ENCODE data around the gene CGRRF1. TPM values are rescaled to one million over a fixed set of nuclear protein-coding genes. Genes with fewer than 3 reads are reported as not detected.

CGRRF1 gene
- polyA plus RNA-seq, 4 donors, result 11.9 to 16.5 (median 15.6) TPM

DNA sequence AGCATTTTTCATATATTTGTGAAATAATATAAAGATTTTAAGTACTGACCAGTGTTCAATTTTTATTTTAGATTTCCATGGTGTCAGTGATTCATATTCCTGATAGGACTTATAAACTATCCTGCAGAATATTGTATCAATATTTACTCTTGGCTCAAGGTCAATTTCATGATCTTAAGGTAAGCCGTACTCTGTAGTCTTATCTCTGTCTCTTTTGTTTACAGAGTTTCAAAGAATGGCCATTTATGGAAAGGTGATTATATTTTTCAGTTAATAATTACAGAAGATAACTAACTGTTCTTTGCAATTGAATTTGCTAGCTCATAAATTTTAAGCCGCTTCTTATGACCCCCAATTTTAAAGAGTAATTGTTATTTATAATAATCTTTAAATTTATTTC lies 27.9 kb downstream of the CGRRF1 start:
- peak; percentile 87 for FAIRE-seq
- H3K27me3 ChIP-seq (ENCODE audit: control insufficient read depth in 3 of 3, insufficient read depth in 3 of 3, low read length in 3 of 3), result no peaks in the 10 kb centered on the region
- 21 to 62% (median 35%) methylated on average over 2 of the region's 2 CpGs for WGBS, 3 donors
- H3K36me3 ChIP-seq (ENCODE audit: control insufficient read depth in 3 of 3, insufficient read depth in 2 of 3, low read depth in 1 of 3, low read length in 3 of 3), result no peaks in the 10 kb centered on the region
- H3K4me1 ChIP-seq (ENCODE audit: control insufficient read depth in 3 of 3, insufficient read depth in 2 of 3, low read depth in 1 of 3, low read length in 2 of 3), result peaks cover 0 to 10% (median 0%) of the 10 kb centered on the region in 3 donors
- H3K4me3 ChIP-seq (ENCODE audit: low read depth in 1 of 3, low read length in 3 of 3), result no peak overlapping the region
- peak; percentile 57 to 66 for DNase-seq
- no peaks in the 10 kb centered on the region for H3K9me3 ChIP-seq (ENCODE audit: control insufficient read depth in 2 of 2, insufficient read depth in 1 of 2, low read depth in 1 of 2, low read length in 1 of 2)
- H3K27ac ChIP-seq (ENCODE audit: low read depth in 1 of 3, low read length in 2 of 3), result no peak overlapping the region

GRCh38 chr14:54538055-54538454 lies 28.3 kb downstream of the CGRRF1 start:
- no peak overlapping the region for H3K27ac ChIP-seq (ENCODE audit: low read depth in 1 of 3, low read length in 2 of 3)
- DNase-seq (peak; percentile 14 to 34), FAIRE-seq (no peak)
- no peaks in the 10 kb centered on the region for H3K9me3 ChIP-seq (ENCODE audit: control insufficient read depth in 2 of 2, insufficient read depth in 1 of 2, low read depth in 1 of 2, low read length in 1 of 2)
- H3K36me3 ChIP-seq (ENCODE audit: control insufficient read depth in 3 of 3, insufficient read depth in 2 of 3, low read depth in 1 of 3, low read length in 3 of 3), result no peaks in the 10 kb centered on the region
- H3K4me1 ChIP-seq (ENCODE audit: control insufficient read depth in 3 of 3, insufficient read depth in 2 of 3, low read depth in 1 of 3, low read length in 2 of 3), result peaks cover 0 to 10% (median 0%) of the 10 kb centered on the region in 3 donors
- no peak overlapping the region for H3K4me3 ChIP-seq (ENCODE audit: low read depth in 1 of 3, low read length in 3 of 3)
- no peaks in the 10 kb centered on the region for H3K27me3 ChIP-seq (ENCODE audit: control insufficient read depth in 3 of 3, insufficient read depth in 3 of 3, low read length in 3 of 3)
- 25 to 75% (median 48%) methylated on average over 3 of the region's 3 CpGs for WGBS, 3 donors

DNA sequence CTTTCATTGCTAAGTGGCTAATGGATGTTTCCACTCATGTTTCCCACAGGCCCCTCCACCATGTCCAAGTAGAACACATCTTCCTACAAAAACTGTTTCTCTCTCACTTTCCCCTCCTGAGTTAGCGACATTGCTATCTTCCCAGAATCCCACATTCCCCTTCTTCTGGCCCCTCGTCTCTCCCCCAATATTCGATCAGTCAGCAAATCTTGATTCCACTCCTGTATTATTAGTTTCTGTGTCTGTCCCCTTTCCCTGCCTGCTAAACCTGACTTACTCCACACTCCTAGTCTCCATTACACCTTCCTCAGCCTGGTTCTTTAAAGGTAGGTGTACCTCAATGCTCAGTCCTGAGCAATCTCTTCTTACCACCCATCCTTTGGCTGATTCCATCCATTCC lies 37.9 kb downstream of the CGRRF1 start:
- Histone ChIP-seq H3K4me3 (ENCODE audit: low read depth in 1 of 3, low read length in 3 of 3) (no peak overlapping the region), H3K27me3 (ENCODE audit: control insufficient read depth in 3 of 3, insufficient read depth in 3 of 3, low read length in 3 of 3) (no peaks in the 10 kb centered on the region), H3K27ac (ENCODE audit: low read depth in 1 of 3, low read length in 2 of 3) (no peak overlapping the region), H3K4me1 (ENCODE audit: control insufficient read depth in 3 of 3, insufficient read depth in 2 of 3, low read depth in 1 of 3, low read length in 2 of 3) (no peaks in the 10 kb centered on the region), H3K36me3 (ENCODE audit: control insufficient read depth in 3 of 3, insufficient read depth in 2 of 3, low read depth in 1 of 3, low read length in 3 of 3) (no peaks in the 10 kb centered on the region), H3K9me3 (ENCODE audit: control insufficient read depth in 2 of 2, insufficient read depth in 1 of 2, low read depth in 1 of 2, low read length in 1 of 2) (no peaks in the 10 kb centered on the region)
- DNase-seq (no peak), FAIRE-seq (no peak)
- WGBS, 3 donors, result 94 to 98% (median 95%) methylated on average over 3 of the region's 3 CpGs

- Histone ChIP-seq H3K4me3 (ENCODE audit: low read depth in 1 of 3, low read length in 3 of 3) (no peak overlapping the region), H3K9me3 (ENCODE audit: control insufficient read depth in 2 of 2, insufficient read depth in 1 of 2, low read depth in 1 of 2, low read length in 1 of 2) (no peaks in the 10 kb centered on the region), H3K27ac (ENCODE audit: low read depth in 1 of 3, low read length in 2 of 3) (no peak overlapping the region), H3K27me3 (ENCODE audit: control insufficient read depth in 3 of 3, insufficient read depth in 3 of 3, low read length in 3 of 3) (no peaks in the 10 kb centered on the region), H3K4me1 (ENCODE audit: control insufficient read depth in 3 of 3, insufficient read depth in 2 of 3, low read depth in 1 of 3, low read length in 2 of 3) (no peaks in the 10 kb centered on the region), H3K36me3 (ENCODE audit: control insufficient read depth in 3 of 3, insufficient read depth in 2 of 3, low read depth in 1 of 3, low read length in 3 of 3) (no peaks in the 10 kb centered on the region)
- no peak for DNase-seq
- WGBS, 3 donors, result 82 to 84% (median 84%) methylated on average over 5 of the region's 5 CpGs
- no peak for FAIRE-seq
Observed at GRCh38 chr14:54548491-54548890, 38.8 kb downstream of the CGRRF1 start.

GRCh38 chr14:54549862-54550261 lies 40.2 kb downstream of the CGRRF1 start:
- FAIRE-seq, result no peak
- 84 to 85% (median 85%) methylated on average over 3 of the region's 3 CpGs for WGBS, 3 donors
- no peak for DNase-seq

DNA sequence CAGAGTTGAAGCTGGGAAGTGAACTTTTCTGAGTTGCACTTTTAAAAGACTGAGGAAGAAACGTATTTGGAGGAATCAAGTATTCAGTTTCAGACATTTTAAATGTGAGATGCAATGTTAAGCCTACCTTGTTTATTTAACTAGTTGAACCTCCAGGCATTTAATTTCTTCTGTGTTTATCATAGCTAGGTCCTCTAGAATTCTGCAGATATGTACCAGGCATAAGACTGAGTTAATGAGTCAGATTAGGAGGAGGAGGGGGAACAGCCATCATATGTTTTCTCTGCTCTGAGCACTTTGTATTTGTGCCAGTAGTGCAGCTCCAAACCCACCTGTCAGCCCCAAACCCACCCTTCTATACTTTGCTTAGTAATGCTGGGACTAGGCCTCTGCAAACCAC lies 40.8 kb downstream of the CGRRF1 start:
- Histone ChIP-seq H3K27me3 (ENCODE audit: control insufficient read depth in 3 of 3, insufficient read depth in 3 of 3, low read length in 3 of 3) (no peaks in the 10 kb centered on the region), H3K4me1 (ENCODE audit: control insufficient read depth in 3 of 3, insufficient read depth in 2 of 3, low read depth in 1 of 3, low read length in 2 of 3) (no peaks in the 10 kb centered on the region), H3K36me3 (ENCODE audit: control insufficient read depth in 3 of 3, insufficient read depth in 2 of 3, low read depth in 1 of 3, low read length in 3 of 3) (no peaks in the 10 kb centered on the region), H3K27ac (ENCODE audit: low read depth in 1 of 3, low read length in 2 of 3) (no peak overlapping the region), H3K9me3 (ENCODE audit: control insufficient read depth in 2 of 2, insufficient read depth in 1 of 2, low read depth in 1 of 2, low read length in 1 of 2) (no peaks in the 10 kb centered on the region), H3K4me3 (ENCODE audit: low read depth in 1 of 3, low read length in 3 of 3) (no peak overlapping the region)
- 71 to 76% (median 72%) methylated on average over 1 of the region's 1 CpG for whole genome bisulfite sequencing, 3 donors
- no peak for FAIRE-seq
- no peak for DNase-seq

More at GRCh38 chr14:54549862-54550261, 40.2 kb downstream of the CGRRF1 start:
- Histone ChIP-seq H3K36me3 (ENCODE audit: control insufficient read depth in 3 of 3, insufficient read depth in 2 of 3, low read depth in 1 of 3, low read length in 3 of 3) (no peaks in the 10 kb centered on the region), H3K4me1 (ENCODE audit: control insufficient read depth in 3 of 3, insufficient read depth in 2 of 3, low read depth in 1 of 3, low read length in 2 of 3) (no peaks in the 10 kb centered on the region), H3K4me3 (ENCODE audit: low read depth in 1 of 3, low read length in 3 of 3) (no peak overlapping the region), H3K9me3 (ENCODE audit: control insufficient read depth in 2 of 2, insufficient read depth in 1 of 2, low read depth in 1 of 2, low read length in 1 of 2) (no peaks in the 10 kb centered on the region), H3K27ac (ENCODE audit: low read depth in 1 of 3, low read length in 2 of 3) (no peak overlapping the region), H3K27me3 (ENCODE audit: control insufficient read depth in 3 of 3, insufficient read depth in 3 of 3, low read length in 3 of 3) (no peaks in the 10 kb centered on the region)

GRCh38 chr14:54554401-54554800 lies 44.7 kb downstream of the CGRRF1 start:
- H3K4me3 ChIP-seq (ENCODE audit: low read depth in 1 of 3, low read length in 3 of 3), result no peak overlapping the region
- no peaks in the 10 kb centered on the region for H3K4me1 ChIP-seq (ENCODE audit: control insufficient read depth in 3 of 3, insufficient read depth in 2 of 3, low read depth in 1 of 3, low read length in 2 of 3)
- H3K36me3 ChIP-seq (ENCODE audit: control insufficient read depth in 3 of 3, insufficient read depth in 2 of 3, low read depth in 1 of 3, low read length in 3 of 3), result no peaks in the 10 kb centered on the region
- H3K9me3 ChIP-seq (ENCODE audit: control insufficient read depth in 2 of 2, insufficient read depth in 1 of 2, low read depth in 1 of 2, low read length in 1 of 2), result no peaks in the 10 kb centered on the region
- DNase-seq (no peak), FAIRE-seq (no peak)
- no peaks in the 10 kb centered on the region for H3K27me3 ChIP-seq (ENCODE audit: control insufficient read depth in 3 of 3, insufficient read depth in 3 of 3, low read length in 3 of 3)
- no peak overlapping the region for H3K27ac ChIP-seq (ENCODE audit: low read depth in 1 of 3, low read length in 2 of 3)
- 83 to 92% (median 90%) methylated on average over 2 of the region's 2 CpGs for WGBS, 3 donors

DNA sequence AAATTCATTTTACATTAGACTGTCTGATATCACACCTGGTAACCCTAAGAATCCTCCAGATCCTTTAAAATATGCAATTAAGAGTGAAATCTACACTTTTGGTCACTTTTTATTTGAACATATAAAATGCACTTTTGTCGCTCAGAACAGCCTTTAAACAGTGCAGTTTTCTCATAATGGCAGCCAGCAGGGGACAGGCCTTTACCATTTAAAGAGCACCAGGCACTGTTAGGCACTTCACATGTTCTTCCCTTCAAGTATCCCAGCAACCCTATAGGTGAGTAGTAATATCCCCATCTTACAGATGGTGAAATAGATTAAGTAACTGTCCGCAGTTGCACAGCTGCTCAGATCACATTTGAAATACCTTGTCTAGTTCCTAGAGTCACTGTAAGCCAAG lies 45.9 kb downstream of the CGRRF1 start:
- WGBS, 3 donors, result 93 to 98% (median 95%) methylated on average over 2 of the region's 2 CpGs

DNA sequence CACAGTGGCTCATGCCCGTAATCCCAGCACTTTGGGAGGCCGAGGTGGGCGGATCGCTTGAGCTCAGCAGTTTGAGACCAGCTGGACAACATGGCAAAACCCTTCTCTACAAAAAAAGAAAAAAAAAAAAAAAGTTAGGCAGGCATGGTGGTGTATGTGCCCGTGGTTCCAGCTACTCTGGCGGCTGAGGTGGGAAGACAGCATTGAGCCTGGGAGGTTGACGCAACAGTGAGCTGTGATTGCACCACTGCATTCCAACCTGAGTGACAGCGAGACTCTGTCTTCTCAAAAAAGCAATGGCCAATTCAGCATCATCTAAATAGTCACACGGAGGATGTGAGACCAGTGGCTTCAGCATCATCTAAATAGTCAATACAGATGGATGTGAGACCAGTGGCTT lies 46.8 kb downstream of the CGRRF1 start:
- no peaks in the 10 kb centered on the region for H3K27me3 ChIP-seq (ENCODE audit: control insufficient read depth in 3 of 3, insufficient read depth in 3 of 3, low read length in 3 of 3)
- no peak overlapping the region for H3K4me3 ChIP-seq (ENCODE audit: low read depth in 1 of 3, low read length in 3 of 3)
- DNase-seq (no peak), FAIRE-seq (no peak)
- H3K36me3 ChIP-seq (ENCODE audit: control insufficient read depth in 3 of 3, insufficient read depth in 2 of 3, low read depth in 1 of 3, low read length in 3 of 3), result no peaks in the 10 kb centered on the region
- H3K9me3 ChIP-seq (ENCODE audit: control insufficient read depth in 2 of 2, insufficient read depth in 1 of 2, low read depth in 1 of 2, low read length in 1 of 2), result no peaks in the 10 kb centered on the region
- H3K27ac ChIP-seq (ENCODE audit: low read depth in 1 of 3, low read length in 2 of 3), result no peak overlapping the region
- no peaks in the 10 kb centered on the region for H3K4me1 ChIP-seq (ENCODE audit: control insufficient read depth in 3 of 3, insufficient read depth in 2 of 3, low read depth in 1 of 3, low read length in 2 of 3)
- WGBS, 3 donors, result 92 to 93% (median 92%) methylated on average over 9 of the region's 9 CpGs

More for the DNA sequence above, 45.9 kb downstream of the CGRRF1 start:
- no peak for FAIRE-seq
- H3K4me1 ChIP-seq (ENCODE audit: control insufficient read depth in 3 of 3, insufficient read depth in 2 of 3, low read depth in 1 of 3, low read length in 2 of 3), result no peaks in the 10 kb centered on the region
- no peak for DNase-seq
- no peaks in the 10 kb centered on the region for H3K27me3 ChIP-seq (ENCODE audit: control insufficient read depth in 3 of 3, insufficient read depth in 3 of 3, low read length in 3 of 3)
- H3K4me3 ChIP-seq (ENCODE audit: low read depth in 1 of 3, low read length in 3 of 3), result no peak overlapping the region
- no peak overlapping the region for H3K27ac ChIP-seq (ENCODE audit: low read depth in 1 of 3, low read length in 2 of 3)
- H3K9me3 ChIP-seq (ENCODE audit: control insufficient read depth in 2 of 2, insufficient read depth in 1 of 2, low read depth in 1 of 2, low read length in 1 of 2), result no peaks in the 10 kb centered on the region
- no peaks in the 10 kb centered on the region for H3K36me3 ChIP-seq (ENCODE audit: control insufficient read depth in 3 of 3, insufficient read depth in 2 of 3, low read depth in 1 of 3, low read length in 3 of 3)
